Liver (tissue), 9 donors: ENCODE data around the gene FXYD2. TPM values are rescaled to one million over a fixed set of nuclear protein-coding genes. Genes with fewer than 3 reads are reported as not detected.

Experiments used
- DNase-seq: peaks from one replicate; pipeline ENCODE4 v3.0.0-alpha.2; 2017; ENCODE audit warnings: low spot score
- H3K27ac ChIP-seq, 2 donors: one replicate each; pipeline ENCODE4 v1.7.0; 2013; ENCODE audit warnings: inconsistent platforms in 2 of 2, low read length in 2 of 2, control low read depth in 1 of 2, low read depth in 1 of 2, mild to moderate bottlenecking in 1 of 2
- H3K27me3 ChIP-seq, 4 donors: one replicate each; pipeline versions ENCODE4 v1.6.1 to v1.7.0; 2013; ENCODE audit warnings: low read length in 3 of 4, inconsistent platforms in 1 of 4, mild to moderate bottlenecking in 1 of 4, moderate library complexity in 1 of 4; ENCODE audit not compliant: control insufficient read depth in 4 of 4, insufficient read depth in 4 of 4
- H3K36me3 ChIP-seq, 4 donors: one replicate each; pipeline versions ENCODE4 v1.6.1 to v1.7.0; 2013; ENCODE audit warnings: low read length in 3 of 4, mild to moderate bottlenecking in 3 of 4, low read depth in 1 of 4, moderate library complexity in 1 of 4; ENCODE audit not compliant: control insufficient read depth in 4 of 4, insufficient read depth in 3 of 4
- H3K4me1 ChIP-seq, 4 donors: one replicate each; pipeline versions ENCODE4 v1.6.1 to v1.7.0; 2013; ENCODE audit warnings: low read length in 3 of 4, mild to moderate bottlenecking in 3 of 4, moderate library complexity in 1 of 4; ENCODE audit not compliant: control insufficient read depth in 4 of 4, insufficient read depth in 4 of 4
- H3K4me3 ChIP-seq, 3 donors: one replicate each; pipeline versions ENCODE4 v1.6.1 to v1.7.0; 2013; ENCODE audit warnings: low read length in 3 of 3, control low read depth in 1 of 3, low read depth in 1 of 3, mild to moderate bottlenecking in 1 of 3
- H3K9ac ChIP-seq, 2 donors: one replicate each; pipeline ENCODE4 v1.7.0; 2013; ENCODE audit warnings: low read length in 2 of 2, mild to moderate bottlenecking in 2 of 2, moderate library complexity in 2 of 2, control low read depth in 1 of 2, low read depth in 1 of 2
- H3K9me3 ChIP-seq, 4 donors: one replicate each; pipeline versions ENCODE4 v1.6.1 to v1.7.0; 2013; ENCODE audit warnings: low read length in 3 of 4; ENCODE audit not compliant: control insufficient read depth in 4 of 4
- EGR1 ChIP-seq, 2 donors: IDR thresholded peaks; 2 replicates each; pipeline ENCODE4 v1.6.1; 2016 to 2018; ENCODE audit warnings: antibody characterized with exemption in 2 of 2, low read depth in 2 of 2
- FOXA1 ChIP-seq: IDR thresholded peaks from 2 replicates; pipeline ENCODE4 v1.6.1; 2016; ENCODE audit warnings: antibody characterized with exemption
- FOXA2 ChIP-seq: IDR thresholded peaks from 2 replicates; pipeline ENCODE4 v1.6.1; 2016; ENCODE audit warnings: antibody characterized with exemption
- GABPA ChIP-seq, 2 donors: IDR thresholded peaks in 1 of 2; conservative IDR thresholded peaks in 1 of 2; 2 replicates each; pipeline ENCODE4 v1.6.1; 2016; ENCODE audit warnings: antibody characterized with exemption in 2 of 2, mild to moderate bottlenecking in 1 of 2, moderate library complexity in 1 of 2
- HNF4A ChIP-seq, 2 donors: conservative IDR thresholded peaks; 2 replicates each; pipeline ENCODE4 v1.6.1; 2016; ENCODE audit warnings: antibody characterized with exemption in 2 of 2, mild to moderate bottlenecking in 2 of 2
- HNF4G ChIP-seq: IDR thresholded peaks from 2 replicates; pipeline ENCODE4 v1.6.1; 2016; ENCODE audit warnings: antibody characterized with exemption
- JUND ChIP-seq, 2 donors: IDR thresholded peaks; 2 replicates each; pipeline ENCODE4 v1.6.1; 2016; ENCODE audit warnings: antibody characterized with exemption in 2 of 2
- NR2F2 ChIP-seq: IDR thresholded peaks from 2 replicates; pipeline ENCODE4 v1.6.1; 2016; ENCODE audit warnings: antibody characterized with exemption
- RAD21 ChIP-seq, 2 donors: IDR thresholded peaks; 2 replicates each; pipeline ENCODE4 v1.6.1; 2016; ENCODE audit warnings: antibody characterized with exemption in 2 of 2, mild to moderate bottlenecking in 2 of 2
- RXRA ChIP-seq, 2 donors: IDR thresholded peaks; 2 replicates each; pipeline ENCODE4 v1.6.1; 2017 to 2018; ENCODE audit warnings: antibody characterized with exemption in 2 of 2, mild to moderate bottlenecking in 1 of 2
- SP1 ChIP-seq: IDR thresholded peaks from 2 replicates; pipeline ENCODE4 v1.6.1; 2018; ENCODE audit warnings: antibody characterized with exemption, mild to moderate bottlenecking
- TAF1 ChIP-seq: conservative IDR thresholded peaks from 2 replicates; pipeline ENCODE4 v1.6.1; 2016; ENCODE audit warnings: antibody characterized with exemption, mild to moderate bottlenecking
- YY1 ChIP-seq: IDR thresholded peaks from 2 replicates; pipeline ENCODE4 v1.6.1; 2016; ENCODE audit warnings: antibody characterized with exemption, mild to moderate bottlenecking
- WGBS: extraction: QIAGEN DNeasy Blood & Tissue Kit; methylation state at CpG from one replicate; pipeline ENCODE4 v1.1.7; 2013; 5-methylcytosine and 5-hydroxymethylcytosine counted together
- polyA plus RNA-seq, 2 donors: library from polyadenylated mRNA; stranded (reverse) in 1 of 2; unstranded in 1 of 2; fragments of 200-250 nt in 1 of 2; fragments of >200 nt in 1 of 2; fragmentation: Nextera tagmentation in 1 of 2; extraction: Ambion mirVana in 1 of 2; gene quantifications; one replicate each; pipeline versions ENCODE4 v1.2.1 to v1.2.3, GENCODE V29; 2013 to 2015
- total RNA-seq, 2 donors: library from RNA; depleted of rRNA; stranded (reverse); fragments of >200 nt; gene quantifications; one replicate each; pipeline ENCODE4 v1.2.3, GENCODE V29; 2014
- TF ChIP-seq, protein P1 (sequence below): IDR thresholded peaks from 2 replicates; pipeline ENCODE4 v1.6.1; 2016; ENCODE audit warnings: antibody characterized with exemption, mild to moderate bottlenecking
- TF ChIP-seq, protein P2 (sequence below): fragments of 150-350 bp; IDR thresholded peaks from 2 replicates; pipeline ENCODE4 v1.5.1; 2017; ENCODE audit warnings: improper control_type of control experiment, low read depth, low read length; ENCODE audit not compliant: missing input control
- TF ChIP-seq, protein P3 (sequence below): IDR thresholded peaks from 2 replicates; pipeline ENCODE4 v1.6.1; 2016; ENCODE audit warnings: antibody characterized with exemption
- TF ChIP-seq, protein P4 (sequence below): IDR thresholded peaks from 2 replicates; pipeline ENCODE4 v1.6.1; 2016; ENCODE audit warnings: antibody characterized with exemption
- TF ChIP-seq, protein P5 (sequence below): IDR thresholded peaks from 2 replicates; pipeline ENCODE4 v1.6.1; 2016; ENCODE audit warnings: antibody characterized with exemption
- donor health status: healthy.
- donor health status: healthy.
- donor health status: healthy.
- donor health status: healthy.
- donor health status: healthy.

Gene FXYD2
- total and polyA plus RNA-seq, 4 donors, result 20.2 to 105 (median 41.8) TPM

DNA sequence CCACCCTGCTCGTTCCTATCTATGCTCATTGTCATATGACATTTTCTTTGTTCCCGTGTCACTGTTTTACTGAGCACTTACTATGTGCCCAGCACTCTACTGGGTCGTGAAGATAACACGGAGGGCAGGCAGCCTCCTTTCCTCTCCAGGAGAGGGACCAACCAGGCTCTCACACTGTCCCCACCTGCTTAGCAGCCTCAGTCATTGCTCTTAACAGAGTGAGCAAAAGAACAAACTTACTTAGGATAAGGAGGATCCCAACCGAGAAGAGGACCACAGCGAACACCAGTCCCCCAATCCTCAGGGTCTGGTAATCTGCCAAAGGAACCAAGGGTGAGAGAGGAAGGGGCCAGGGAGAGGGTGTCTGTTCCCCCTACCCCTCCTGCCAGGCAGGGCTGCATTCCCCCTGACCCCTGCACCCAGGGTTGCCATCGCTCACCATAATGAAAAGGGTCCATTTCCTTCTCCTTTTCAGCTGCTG is 17.0 kb upstream of the FXYD2 start:
- Histone ChIP-seq H3K27me3 (no peaks in the 10 kb centered on the region), H3K4me3 (no peak overlapping the region), H3K27ac (no peak overlapping the region), H3K9me3 (no peaks in the 10 kb centered on the region), H3K9ac (no peak overlapping the region), H3K4me1 (no peaks in the 10 kb centered on the region), H3K36me3 (no peaks in the 10 kb centered on the region)
- no peak for DNase-seq
- WGBS, result 81% methylated on average over 7 of the region's 7 CpGs
- TF ChIP-seq, protein P1, sequence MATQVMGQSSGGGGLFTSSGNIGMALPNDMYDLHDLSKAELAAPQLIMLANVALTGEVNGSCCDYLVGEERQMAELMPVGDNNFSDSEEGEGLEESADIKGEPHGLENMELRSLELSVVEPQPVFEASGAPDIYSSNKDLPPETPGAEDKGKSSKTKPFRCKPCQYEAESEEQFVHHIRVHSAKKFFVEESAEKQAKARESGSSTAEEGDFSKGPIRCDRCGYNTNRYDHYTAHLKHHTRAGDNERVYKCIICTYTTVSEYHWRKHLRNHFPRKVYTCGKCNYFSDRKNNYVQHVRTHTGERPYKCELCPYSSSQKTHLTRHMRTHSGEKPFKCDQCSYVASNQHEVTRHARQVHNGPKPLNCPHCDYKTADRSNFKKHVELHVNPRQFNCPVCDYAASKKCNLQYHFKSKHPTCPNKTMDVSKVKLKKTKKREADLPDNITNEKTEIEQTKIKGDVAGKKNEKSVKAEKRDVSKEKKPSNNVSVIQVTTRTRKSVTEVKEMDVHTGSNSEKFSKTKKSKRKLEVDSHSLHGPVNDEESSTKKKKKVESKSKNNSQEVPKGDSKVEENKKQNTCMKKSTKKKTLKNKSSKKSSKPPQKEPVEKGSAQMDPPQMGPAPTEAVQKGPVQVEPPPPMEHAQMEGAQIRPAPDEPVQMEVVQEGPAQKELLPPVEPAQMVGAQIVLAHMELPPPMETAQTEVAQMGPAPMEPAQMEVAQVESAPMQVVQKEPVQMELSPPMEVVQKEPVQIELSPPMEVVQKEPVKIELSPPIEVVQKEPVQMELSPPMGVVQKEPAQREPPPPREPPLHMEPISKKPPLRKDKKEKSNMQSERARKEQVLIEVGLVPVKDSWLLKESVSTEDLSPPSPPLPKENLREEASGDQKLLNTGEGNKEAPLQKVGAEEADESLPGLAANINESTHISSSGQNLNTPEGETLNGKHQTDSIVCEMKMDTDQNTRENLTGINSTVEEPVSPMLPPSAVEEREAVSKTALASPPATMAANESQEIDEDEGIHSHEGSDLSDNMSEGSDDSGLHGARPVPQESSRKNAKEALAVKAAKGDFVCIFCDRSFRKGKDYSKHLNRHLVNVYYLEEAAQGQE, result no peak
- no peak for TF ChIP-seq SP1
- no peak for TF ChIP-seq FOXA1
- TF ChIP-seq, protein P2, sequence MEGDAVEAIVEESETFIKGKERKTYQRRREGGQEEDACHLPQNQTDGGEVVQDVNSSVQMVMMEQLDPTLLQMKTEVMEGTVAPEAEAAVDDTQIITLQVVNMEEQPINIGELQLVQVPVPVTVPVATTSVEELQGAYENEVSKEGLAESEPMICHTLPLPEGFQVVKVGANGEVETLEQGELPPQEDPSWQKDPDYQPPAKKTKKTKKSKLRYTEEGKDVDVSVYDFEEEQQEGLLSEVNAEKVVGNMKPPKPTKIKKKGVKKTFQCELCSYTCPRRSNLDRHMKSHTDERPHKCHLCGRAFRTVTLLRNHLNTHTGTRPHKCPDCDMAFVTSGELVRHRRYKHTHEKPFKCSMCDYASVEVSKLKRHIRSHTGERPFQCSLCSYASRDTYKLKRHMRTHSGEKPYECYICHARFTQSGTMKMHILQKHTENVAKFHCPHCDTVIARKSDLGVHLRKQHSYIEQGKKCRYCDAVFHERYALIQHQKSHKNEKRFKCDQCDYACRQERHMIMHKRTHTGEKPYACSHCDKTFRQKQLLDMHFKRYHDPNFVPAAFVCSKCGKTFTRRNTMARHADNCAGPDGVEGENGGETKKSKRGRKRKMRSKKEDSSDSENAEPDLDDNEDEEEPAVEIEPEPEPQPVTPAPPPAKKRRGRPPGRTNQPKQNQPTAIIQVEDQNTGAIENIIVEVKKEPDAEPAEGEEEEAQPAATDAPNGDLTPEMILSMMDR, result no peak
- TF ChIP-seq YY1, result no peak
- TF ChIP-seq RAD21 (IDR thresholded peaks at IDR 0.05), result no peak
- no peak for TF ChIP-seq JUND (IDR thresholded peaks at IDR 0.05)
- TF ChIP-seq HNF4A (conservative IDR thresholded peaks at IDR 0.05), result no peak
- TF ChIP-seq HNF4G, result no peak
- TF ChIP-seq EGR1 (IDR thresholded peaks at IDR 0.05; ENCODE audit: low read depth in 2 of 2), result no peak
- TF ChIP-seq NR2F2, result no peak
- TF ChIP-seq, protein P3, sequence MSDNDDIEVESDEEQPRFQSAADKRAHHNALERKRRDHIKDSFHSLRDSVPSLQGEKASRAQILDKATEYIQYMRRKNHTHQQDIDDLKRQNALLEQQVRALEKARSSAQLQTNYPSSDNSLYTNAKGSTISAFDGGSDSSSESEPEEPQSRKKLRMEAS, result no peak
- TF ChIP-seq, protein P4, sequence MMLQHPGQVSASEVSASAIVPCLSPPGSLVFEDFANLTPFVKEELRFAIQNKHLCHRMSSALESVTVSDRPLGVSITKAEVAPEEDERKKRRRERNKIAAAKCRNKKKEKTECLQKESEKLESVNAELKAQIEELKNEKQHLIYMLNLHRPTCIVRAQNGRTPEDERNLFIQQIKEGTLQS, result no peak
- TF ChIP-seq TAF1, result no peak
- TF ChIP-seq, protein P5, sequence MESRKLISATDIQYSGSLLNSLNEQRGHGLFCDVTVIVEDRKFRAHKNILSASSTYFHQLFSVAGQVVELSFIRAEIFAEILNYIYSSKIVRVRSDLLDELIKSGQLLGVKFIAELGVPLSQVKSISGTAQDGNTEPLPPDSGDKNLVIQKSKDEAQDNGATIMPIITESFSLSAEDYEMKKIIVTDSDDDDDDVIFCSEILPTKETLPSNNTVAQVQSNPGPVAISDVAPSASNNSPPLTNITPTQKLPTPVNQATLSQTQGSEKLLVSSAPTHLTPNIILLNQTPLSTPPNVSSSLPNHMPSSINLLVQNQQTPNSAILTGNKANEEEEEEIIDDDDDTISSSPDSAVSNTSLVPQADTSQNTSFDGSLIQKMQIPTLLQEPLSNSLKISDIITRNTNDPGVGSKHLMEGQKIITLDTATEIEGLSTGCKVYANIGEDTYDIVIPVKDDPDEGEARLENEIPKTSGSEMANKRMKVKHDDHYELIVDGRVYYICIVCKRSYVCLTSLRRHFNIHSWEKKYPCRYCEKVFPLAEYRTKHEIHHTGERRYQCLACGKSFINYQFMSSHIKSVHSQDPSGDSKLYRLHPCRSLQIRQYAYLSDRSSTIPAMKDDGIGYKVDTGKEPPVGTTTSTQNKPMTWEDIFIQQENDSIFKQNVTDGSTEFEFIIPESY, result no peak
- TF ChIP-seq GABPA (IDR thresholded peaks at IDR 0.05 in 1 of 2, conservative IDR thresholded peaks at IDR 0.05 in 1 of 2), result no peak
- TF ChIP-seq RXRA (IDR thresholded peaks at IDR 0.05), result no peak
- TF ChIP-seq FOXA2, result no peak
